Measurements from ENCODE around the gene PC.

The PC gene

DNA sequence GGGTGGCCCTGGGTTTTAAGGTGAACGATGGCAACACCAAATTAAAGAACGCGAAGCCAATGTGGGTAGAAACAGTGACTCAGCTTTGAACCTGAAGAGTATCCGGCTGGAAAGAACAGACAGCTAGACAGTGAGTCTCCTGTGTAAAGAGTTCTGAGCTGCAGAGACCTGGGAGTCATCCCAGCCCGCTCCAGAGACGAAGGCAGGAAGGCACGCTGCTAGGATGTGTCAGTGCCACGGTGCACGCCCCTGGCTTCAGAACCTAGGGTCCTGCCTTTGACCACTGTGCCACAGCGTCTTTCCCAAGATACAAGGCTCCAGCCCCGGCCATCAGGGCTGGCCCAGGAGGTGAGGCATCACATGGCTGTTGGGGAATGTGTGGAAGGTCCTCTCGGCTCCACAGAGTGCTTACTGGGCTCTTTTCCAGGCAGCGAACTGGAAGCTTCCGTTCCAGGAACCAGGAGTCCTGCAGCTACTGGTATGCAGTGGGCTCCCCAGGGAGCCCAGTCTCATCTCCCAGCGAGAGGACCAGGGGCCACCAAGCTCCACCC lies 71.4 kb downstream of the PC start:
- Histone ChIP-seq H3K9me3 (ENCODE audit: insufficient read depth, low read depth, low read length) (no peaks in the 10 kb centered on the region), H3K4me1 (ENCODE audit: insufficient read depth, low read length) (peaks cover 11% of the 10 kb centered on the region; the same call in 1 of the 2 replicates), H3K9ac (ENCODE audit: low read depth, low read length) (no peak overlapping the region), H3K36me3 (ENCODE audit: insufficient read depth, low read depth, low read length) (no peaks in the 10 kb centered on the region), H3K27ac (ENCODE audit: low read length) (no peak overlapping the region), H3K4me3 (ENCODE audit: low read length) (no peak overlapping the region), H3K27me3 (ENCODE audit: insufficient read depth, low read length) (no peaks in the 10 kb centered on the region)

DNA sequence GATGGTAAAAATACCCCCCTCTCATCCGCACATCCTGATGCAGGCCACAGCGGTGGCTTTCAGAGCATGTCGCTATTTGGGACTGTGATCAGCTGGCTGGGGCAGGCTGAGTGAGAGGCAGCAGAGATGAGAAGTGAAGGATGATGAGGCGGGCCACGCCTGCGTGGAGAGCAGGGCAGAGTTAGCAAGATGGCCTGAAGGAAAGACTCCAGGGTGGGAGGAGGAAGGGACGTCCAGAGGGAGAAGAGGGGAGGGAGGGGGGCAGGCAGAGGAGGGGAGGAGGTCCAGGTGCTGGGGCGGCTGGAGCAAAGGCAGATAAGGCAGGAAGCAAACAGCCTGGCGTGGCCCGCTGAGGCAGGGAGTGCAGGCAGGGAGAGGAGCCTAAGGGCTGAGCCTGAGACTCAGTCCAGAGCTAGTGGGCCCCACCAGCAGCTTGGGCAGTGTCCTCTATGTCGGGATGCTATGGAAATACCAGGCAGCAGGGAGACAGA lies 72.2 kb downstream of the PC start:
- Histone ChIP-seq H3K9ac (ENCODE audit: low read depth, low read length) (no peak overlapping the region), H3K9me3 (ENCODE audit: insufficient read depth, low read depth, low read length) (no peaks in the 10 kb centered on the region), H3K36me3 (ENCODE audit: insufficient read depth, low read depth, low read length) (no peaks in the 10 kb centered on the region), H3K27ac (ENCODE audit: low read length) (no peak overlapping the region), H3K27me3 (ENCODE audit: insufficient read depth, low read length) (no peaks in the 10 kb centered on the region), H3K4me1 (ENCODE audit: insufficient read depth, low read length) (peaks cover 15% of the 10 kb centered on the region; the same call in 1 of the 2 replicates), H3K4me3 (ENCODE audit: low read length) (no peak overlapping the region)

DNA sequence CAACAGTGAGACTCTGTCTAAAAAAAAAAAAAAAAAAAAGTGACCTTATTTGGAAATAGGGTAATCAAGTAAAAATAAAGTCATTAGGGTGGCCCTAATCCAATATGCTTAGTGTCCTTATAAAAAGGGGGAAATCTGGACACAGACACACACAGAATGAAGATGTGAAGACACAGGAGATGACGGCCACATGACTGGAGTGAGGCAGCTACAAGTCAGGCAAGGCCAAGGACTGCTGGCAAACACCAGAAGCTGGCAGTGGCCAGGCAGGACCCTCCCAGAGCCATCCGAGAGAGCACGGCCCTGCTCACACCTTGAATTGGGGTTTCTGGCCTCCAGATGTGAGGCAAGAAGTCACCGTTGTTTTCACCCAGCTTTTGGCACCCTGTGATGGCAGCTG lies 72.7 kb downstream of the PC start:
- peaks cover 19% of the 10 kb centered on the region; the same call in 1 of the 2 replicates for H3K4me1 ChIP-seq (ENCODE audit: insufficient read depth, low read length)
- H3K27me3 ChIP-seq (ENCODE audit: insufficient read depth, low read length): no peaks in the 10 kb centered on the region
- H3K36me3 ChIP-seq (ENCODE audit: insufficient read depth, low read depth, low read length): no peaks in the 10 kb centered on the region
- no peak overlapping the region for H3K27ac ChIP-seq (ENCODE audit: low read length)
- H3K4me3 ChIP-seq (ENCODE audit: low read length): no peak overlapping the region
- H3K9ac ChIP-seq (ENCODE audit: low read depth, low read length): no peak overlapping the region
- no peaks in the 10 kb centered on the region for H3K9me3 ChIP-seq (ENCODE audit: insufficient read depth, low read depth, low read length)

DNA sequence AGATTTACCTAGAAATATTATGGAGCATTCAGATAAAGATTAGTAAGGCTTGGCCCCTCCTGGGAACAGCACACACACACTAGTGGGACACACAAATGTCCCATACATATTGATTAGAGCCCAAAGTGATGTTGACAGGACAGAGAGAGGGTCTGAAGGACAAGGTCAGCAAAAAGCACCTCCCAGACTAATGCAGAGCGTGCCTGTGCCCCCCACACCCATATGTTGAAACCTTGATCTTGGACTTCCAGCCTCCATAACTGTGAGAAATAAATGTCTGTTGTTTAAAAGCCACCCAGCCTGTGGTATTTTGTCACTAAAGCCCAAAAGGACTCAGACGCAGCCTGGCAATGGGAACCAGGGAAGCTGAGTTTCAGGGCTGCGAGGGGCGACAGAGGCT lies 73.7 kb downstream of the PC start:
- no peak overlapping the region for H3K9ac ChIP-seq (ENCODE audit: low read depth, low read length)
- H3K27ac ChIP-seq (ENCODE audit: low read length): no peak overlapping the region
- no peaks in the 10 kb centered on the region for H3K27me3 ChIP-seq (ENCODE audit: insufficient read depth, low read length)
- no peak overlapping the region for H3K4me3 ChIP-seq (ENCODE audit: low read length)
- no peaks in the 10 kb centered on the region for H3K9me3 ChIP-seq (ENCODE audit: insufficient read depth, low read depth, low read length)
- H3K36me3 ChIP-seq (ENCODE audit: insufficient read depth, low read depth, low read length): no peaks in the 10 kb centered on the region
- H3K4me1 ChIP-seq (ENCODE audit: insufficient read depth, low read length): peaks cover 15% of the 10 kb centered on the region; the same call in 1 of the 2 replicates

DNA sequence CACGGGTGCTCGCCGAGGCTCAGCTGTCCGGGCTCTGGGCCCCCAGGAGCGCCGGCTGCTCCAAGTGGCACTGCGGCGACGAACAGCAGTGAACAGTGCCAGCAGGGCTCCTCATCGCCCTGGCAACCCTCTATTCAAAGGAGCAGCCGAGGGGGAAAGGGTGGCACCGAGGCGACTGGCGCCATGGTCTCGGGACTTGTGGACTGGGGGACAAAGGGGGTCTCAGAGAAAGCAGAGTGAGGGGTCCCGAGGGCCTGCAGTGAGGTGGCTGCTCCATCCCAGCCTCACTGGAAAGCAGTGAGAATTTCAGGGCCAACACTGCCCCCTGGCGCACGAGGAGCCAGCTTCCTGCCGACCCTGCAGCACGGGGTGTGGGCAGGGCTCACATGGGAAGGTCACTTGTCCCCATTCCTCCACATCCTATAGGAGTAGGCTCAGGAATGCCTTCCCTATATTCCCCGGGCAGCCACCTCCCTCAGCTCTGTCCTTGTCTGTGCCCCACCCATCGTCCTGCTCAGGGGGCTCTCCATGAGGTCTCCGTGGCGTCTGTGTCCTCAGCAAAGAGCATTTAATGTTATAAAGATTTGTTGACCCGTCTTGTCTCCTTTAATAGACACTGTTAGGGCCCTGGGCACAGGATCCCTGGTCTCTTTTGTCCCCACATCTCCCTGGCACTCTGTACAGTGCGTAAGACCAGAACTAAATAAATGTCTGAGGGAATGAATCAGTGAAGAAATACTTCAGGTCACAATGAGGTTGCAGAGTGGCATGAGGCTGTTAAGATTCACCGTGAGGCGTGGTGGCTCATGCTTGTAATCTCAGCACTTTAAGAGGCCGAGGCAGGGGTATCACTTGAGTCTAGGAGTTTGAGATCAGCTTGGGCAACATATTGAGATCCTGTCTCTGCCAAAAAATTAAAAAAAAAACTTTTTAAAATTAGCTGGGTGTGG lies 74.9 kb downstream of the PC start:
- Histone ChIP-seq H3K27me3 (ENCODE audit: insufficient read depth, low read length) (no peaks in the 10 kb centered on the region), H3K27ac (ENCODE audit: low read length) (no peak overlapping the region), H3K4me1 (ENCODE audit: insufficient read depth, low read length) (peaks cover 15% of the 10 kb centered on the region; the same call in 1 of the 2 replicates), H3K36me3 (ENCODE audit: insufficient read depth, low read depth, low read length) (no peaks in the 10 kb centered on the region), H3K9me3 (ENCODE audit: insufficient read depth, low read depth, low read length) (no peaks in the 10 kb centered on the region), H3K9ac (ENCODE audit: low read depth, low read length) (no peak overlapping the region; the same call in 1 of the 2 replicates), H3K4me3 (ENCODE audit: low read length) (no peak overlapping the region)

DNA sequence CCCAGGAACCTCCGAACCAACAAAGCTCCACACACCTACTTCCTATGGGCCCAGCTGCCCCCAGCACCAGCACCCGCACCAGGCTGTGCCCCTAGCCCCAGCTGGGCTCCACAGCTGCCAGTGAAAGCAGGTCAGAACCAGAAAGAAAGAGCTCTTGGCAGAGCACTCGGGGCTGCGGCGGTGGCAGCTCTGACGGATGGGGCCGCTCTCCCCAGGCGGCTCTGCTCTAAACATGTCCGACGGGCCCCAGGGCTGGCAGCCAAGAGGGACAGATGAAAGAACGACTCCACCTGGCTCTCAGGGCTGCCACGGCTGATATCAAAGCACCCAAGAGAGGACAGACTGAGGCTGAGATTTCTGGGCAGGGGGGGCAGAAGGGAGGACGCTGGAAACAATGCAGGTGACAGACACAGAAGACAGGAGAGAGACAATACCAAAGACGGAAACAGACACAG lies 75.6 kb downstream of the PC start:
- Histone ChIP-seq H3K4me1 (ENCODE audit: insufficient read depth, low read length) (peaks cover 15% of the 10 kb centered on the region; the same call in 1 of the 2 replicates), H3K9ac (ENCODE audit: low read depth, low read length) (peak overlapping the region; percentile 21; the same call in 1 of the 2 replicates), H3K9me3 (ENCODE audit: insufficient read depth, low read depth, low read length) (no peaks in the 10 kb centered on the region), H3K27ac (ENCODE audit: low read length) (peak overlapping the region; percentile 56), H3K36me3 (ENCODE audit: insufficient read depth, low read depth, low read length) (no peaks in the 10 kb centered on the region), H3K4me3 (ENCODE audit: low read length) (no peak overlapping the region), H3K27me3 (ENCODE audit: insufficient read depth, low read length) (no peaks in the 10 kb centered on the region)

DNA sequence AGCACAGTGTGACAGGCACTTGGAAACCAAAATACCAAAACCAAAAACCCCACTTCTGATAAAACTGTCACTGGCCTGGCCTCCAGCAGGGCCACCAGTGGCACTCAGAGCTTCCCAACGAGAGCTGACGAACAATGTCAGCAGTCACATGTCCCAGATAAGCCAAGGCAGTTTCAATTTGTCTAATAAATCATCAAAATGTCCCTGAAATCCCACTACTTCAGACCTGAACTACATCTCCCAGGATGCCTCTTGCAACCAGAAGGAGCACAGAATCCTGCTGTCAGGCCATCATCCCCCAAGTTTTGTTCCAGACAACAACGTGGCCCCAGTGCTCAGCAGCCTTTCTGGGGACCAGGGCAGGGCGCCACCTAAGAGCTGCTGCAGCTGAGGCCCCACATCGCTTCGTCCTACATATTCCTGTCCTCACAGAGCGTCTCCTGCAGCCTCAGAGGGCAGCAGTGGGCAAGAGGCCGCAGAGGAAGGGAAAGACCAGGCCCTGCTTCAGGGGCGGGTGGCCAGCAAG lies 76.2 kb downstream of the PC start:
- Histone ChIP-seq H3K4me1 (ENCODE audit: insufficient read depth, low read length) (peaks cover 15% of the 10 kb centered on the region; the same call in 1 of the 2 replicates), H3K9me3 (ENCODE audit: insufficient read depth, low read depth, low read length) (no peaks in the 10 kb centered on the region), H3K27ac (ENCODE audit: low read length) (peak overlapping the region; percentile 56), H3K36me3 (ENCODE audit: insufficient read depth, low read depth, low read length) (no peaks in the 10 kb centered on the region), H3K4me3 (ENCODE audit: low read length) (no peak overlapping the region), H3K27me3 (ENCODE audit: insufficient read depth, low read length) (no peaks in the 10 kb centered on the region), H3K9ac (ENCODE audit: low read depth, low read length) (peak overlapping the region; percentile 21; the same call in 1 of the 2 replicates)

DNA sequence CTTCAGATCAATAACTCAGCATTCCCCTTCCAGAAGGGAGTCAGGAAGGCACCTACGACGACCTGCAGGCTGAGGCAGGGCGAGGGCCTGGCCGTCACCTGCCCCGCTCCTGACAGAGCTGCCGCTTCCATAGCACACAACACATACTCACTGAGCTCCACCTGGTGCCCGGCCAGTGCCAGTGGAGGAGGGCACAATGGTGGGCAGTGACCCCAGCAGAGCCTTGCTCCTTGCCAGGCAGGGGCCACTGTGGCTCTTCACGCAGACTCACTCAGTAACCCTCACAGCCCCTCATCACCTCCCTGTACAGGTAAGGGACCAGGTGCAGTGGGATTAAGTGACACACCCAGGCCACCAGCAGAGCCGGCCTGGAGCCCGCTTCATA lies 76.7 kb downstream of the PC start:
- no peaks in the 10 kb centered on the region for H3K9me3 ChIP-seq (ENCODE audit: insufficient read depth, low read depth, low read length)
- no peaks in the 10 kb centered on the region for H3K36me3 ChIP-seq (ENCODE audit: insufficient read depth, low read depth, low read length)
- no peak overlapping the region for H3K27ac ChIP-seq (ENCODE audit: low read length)
- H3K4me1 ChIP-seq (ENCODE audit: insufficient read depth, low read length): peaks cover 12% of the 10 kb centered on the region; the same call in 1 of the 2 replicates
- H3K4me3 ChIP-seq (ENCODE audit: low read length): no peak overlapping the region
- H3K27me3 ChIP-seq (ENCODE audit: insufficient read depth, low read length): no peaks in the 10 kb centered on the region
- no peak overlapping the region for H3K9ac ChIP-seq (ENCODE audit: low read depth, low read length)

DNA sequence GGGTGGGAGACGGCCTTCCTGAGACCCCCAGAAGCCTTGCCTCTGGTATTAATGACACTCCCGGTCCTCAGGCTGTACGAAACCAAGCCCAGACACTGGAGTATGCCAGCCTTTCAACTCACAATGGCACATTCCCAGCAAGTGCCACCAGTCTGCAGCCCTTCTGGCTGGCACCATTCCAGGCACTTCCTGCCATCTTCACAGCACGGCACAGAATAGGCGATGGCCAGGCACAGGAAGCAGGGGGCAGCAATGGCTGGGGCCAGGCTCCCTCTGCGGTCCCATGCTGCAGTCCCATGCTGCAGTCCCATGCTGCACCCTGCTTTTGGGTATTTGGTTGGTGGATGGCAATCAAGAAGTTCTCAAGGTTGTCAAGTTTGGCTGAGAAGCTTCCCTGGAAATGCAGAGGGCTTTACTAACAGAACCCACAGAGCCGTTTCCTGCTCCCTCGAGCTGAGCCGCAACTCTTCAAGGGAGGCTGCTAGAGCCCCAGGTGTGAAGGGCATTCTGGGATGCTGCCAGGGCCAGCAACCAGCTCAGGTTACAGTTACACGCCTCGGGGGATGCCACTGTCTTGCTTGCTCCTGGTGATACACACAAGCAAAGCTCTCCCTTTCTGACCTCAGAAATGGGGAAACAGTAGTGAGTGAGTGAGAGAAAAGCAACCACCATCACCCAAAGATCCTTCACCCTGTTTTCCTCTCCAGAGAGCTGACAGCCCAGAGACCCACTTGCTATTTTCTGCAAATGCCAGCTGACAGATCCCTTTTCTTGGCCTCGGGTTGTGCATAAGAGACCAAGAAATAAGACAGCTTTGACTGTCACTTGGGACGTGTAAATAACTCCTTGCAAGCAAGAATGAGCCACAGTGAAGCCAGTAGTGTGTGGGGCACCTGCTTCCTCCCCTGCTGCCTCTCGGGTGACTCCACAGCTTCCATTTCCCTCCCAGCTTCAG lies 77.4 kb downstream of the PC start:
- Histone ChIP-seq H3K4me1 (ENCODE audit: insufficient read depth, low read length) (peaks cover 10% of the 10 kb centered on the region; the same call in 1 of the 2 replicates), H3K9me3 (ENCODE audit: insufficient read depth, low read depth, low read length) (no peaks in the 10 kb centered on the region), H3K9ac (ENCODE audit: low read depth, low read length) (no peak overlapping the region), H3K36me3 (ENCODE audit: insufficient read depth, low read depth, low read length) (no peaks in the 10 kb centered on the region), H3K27me3 (ENCODE audit: insufficient read depth, low read length) (no peaks in the 10 kb centered on the region), H3K4me3 (ENCODE audit: low read length) (no peak overlapping the region), H3K27ac (ENCODE audit: low read length) (no peak overlapping the region)

DNA sequence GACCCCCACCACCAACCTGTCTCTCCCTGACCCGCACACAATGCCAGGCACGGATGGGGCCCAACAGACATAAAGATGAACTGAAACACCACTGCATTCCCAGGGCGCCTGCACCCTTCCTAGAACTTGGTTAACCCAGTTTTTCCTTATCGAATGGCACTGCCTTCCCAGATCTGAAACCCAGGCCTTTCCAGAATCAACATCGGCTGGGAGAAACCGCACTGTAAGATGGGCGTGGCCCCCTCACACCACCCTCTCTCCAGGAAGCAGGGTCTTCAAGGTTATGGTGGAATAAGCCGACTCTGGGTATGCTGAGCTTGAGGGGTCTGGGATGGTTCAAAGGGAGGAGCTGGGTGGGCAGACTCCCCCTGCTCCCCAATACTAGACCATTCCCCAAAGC lies 78.2 kb downstream of the PC start:
- no peak overlapping the region for H3K4me3 ChIP-seq (ENCODE audit: low read length)
- H3K27me3 ChIP-seq (ENCODE audit: insufficient read depth, low read length): no peaks in the 10 kb centered on the region
- H3K27ac ChIP-seq (ENCODE audit: low read length): no peak overlapping the region
- H3K4me1 ChIP-seq (ENCODE audit: insufficient read depth, low read length): peaks cover 10% of the 10 kb centered on the region; the same call in 1 of the 2 replicates
- H3K9me3 ChIP-seq (ENCODE audit: insufficient read depth, low read depth, low read length): no peaks in the 10 kb centered on the region
- no peak overlapping the region for H3K9ac ChIP-seq (ENCODE audit: low read depth, low read length)
- H3K36me3 ChIP-seq (ENCODE audit: insufficient read depth, low read depth, low read length): no peaks in the 10 kb centered on the region

DNA sequence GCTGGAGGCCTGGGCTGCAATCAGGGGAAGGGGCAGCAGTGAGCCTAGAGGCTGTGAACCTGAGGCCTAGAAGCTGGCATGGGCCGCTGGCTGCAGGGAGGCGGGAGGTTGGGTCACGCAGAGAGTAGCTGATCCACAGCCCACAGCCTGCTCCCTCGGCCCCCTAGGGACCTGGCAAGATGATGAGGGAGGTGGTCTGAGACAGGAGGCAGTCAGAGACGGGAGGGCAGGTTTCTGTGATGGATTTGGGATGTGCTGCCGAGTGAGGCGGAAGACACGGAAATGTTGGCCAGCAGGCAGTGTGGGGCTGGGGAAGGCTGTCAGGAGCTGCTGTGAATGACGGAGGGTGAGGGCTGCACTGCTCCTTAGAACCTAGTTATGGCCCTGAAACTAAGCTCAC lies 78.6 kb downstream of the PC start:
- Histone ChIP-seq H3K27ac (ENCODE audit: low read length) (no peak overlapping the region), H3K9ac (ENCODE audit: low read depth, low read length) (no peak overlapping the region), H3K36me3 (ENCODE audit: insufficient read depth, low read depth, low read length) (no peaks in the 10 kb centered on the region), H3K27me3 (ENCODE audit: insufficient read depth, low read length) (no peaks in the 10 kb centered on the region), H3K4me3 (ENCODE audit: low read length) (no peak overlapping the region), H3K4me1 (ENCODE audit: insufficient read depth, low read length) (peaks cover 10% of the 10 kb centered on the region; the same call in 1 of the 2 replicates), H3K9me3 (ENCODE audit: insufficient read depth, low read depth, low read length) (no peaks in the 10 kb centered on the region)
